Stimulated activated CD8-positive, alpha-beta memory T cell treated with anti-CD3 and anti-CD28 coated beads, Interleukin-2, amount 100 ng/mL, for 1 hour (primary cell): Measurements from ENCODE around the gene SLC24A3.

Experiments used
- DNase-seq, 2 donors: peaks; one replicate each; pipeline ENCODE4 v3.0.0-alpha.2; 2020; ENCODE audit warnings: low read depth in 2 of 2

The SLC24A3 gene

DNA sequence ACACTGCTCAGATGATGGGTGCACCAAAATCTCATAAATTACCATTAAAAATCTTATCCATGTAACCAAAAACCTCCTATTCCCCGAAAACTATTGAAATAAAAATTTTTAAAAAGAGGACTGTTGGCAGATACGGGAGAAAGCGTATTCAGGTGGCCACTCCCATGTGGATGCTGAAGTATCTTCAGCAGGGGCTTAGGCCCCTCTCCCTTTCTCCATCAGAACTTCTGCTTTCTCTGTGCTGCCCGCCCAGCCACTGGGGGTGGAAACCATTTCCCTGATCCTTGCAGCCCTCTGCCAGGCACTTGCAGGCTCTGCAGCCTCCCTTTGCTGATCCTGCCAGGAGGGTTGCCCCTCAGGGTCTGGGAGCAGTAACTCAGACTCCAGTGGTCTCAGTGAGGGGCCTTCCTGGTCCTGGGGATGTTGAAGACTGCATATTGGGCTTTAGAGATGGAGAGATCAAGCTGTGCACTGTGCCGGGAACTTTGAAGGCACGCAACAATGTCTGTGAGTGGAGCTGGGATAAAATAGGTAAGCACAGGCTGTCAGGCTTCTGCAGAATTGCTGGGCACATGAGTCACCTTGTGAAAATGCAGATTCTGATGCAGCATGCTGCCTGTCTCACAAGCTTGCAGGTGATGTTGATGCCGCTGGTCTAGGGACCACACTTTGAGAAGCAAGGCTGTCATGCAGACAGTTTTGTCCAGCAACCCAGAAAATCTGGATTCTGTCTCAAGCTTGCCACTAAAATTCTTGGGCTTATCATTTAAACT lies 59.6 kb downstream of the SLC24A3 start:
- DNase-seq = no peak

DNA sequence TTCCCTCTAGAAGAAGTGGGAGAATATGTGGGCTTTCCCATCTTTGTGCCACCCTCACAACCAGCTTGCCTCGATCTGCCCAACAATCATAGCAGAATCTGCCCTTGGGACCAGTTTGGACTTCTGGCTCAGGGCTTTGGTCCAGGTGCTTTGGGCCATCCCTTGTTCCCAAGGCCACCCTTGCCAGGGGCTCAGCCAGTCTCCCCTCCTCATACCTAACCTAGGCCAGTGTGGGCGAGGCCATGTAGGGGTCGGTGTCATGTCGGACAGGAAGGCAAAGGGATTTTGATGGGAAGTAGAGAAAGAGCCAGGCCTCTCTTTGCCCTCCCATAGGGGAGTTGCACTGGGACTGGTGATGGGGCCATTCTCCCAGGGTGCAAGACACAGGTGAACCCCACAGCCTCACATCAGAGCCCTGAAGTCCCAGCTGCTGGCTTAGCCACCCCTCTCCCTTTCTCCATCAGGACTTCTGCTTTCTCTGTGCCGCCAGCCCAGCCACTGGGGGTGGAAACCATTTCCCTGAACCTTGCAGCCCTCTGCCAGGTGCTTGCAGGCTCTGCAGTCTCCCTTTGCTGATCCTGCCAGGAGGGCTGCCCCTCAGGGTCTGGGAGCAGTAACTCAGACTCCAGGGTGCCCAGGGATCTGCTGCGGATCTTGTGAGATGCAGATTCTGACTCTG lies 60.7 kb downstream of the SLC24A3 start:
- DNase-seq = no peak

DNA sequence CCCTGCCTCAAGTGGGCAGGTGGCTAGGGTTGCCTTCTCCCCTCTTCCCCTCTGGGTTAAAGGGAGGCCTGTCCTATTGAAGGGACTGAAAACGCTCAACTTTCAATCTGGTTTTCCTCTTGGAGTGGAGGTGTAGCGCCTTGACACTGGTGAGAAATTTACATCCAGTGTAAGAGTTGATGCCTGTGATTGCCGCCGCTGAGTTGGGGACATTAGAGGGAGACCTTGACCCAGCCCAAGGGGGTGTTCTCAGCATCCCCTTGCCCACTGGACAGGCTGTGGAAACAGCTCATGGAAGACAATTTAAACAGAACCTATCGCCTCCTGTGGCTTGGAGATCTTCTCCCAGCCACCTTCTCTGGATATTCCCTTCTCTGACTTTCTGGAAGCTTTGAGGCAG lies 61.6 kb downstream of the SLC24A3 start:
- DNase-seq = no peak

DNA sequence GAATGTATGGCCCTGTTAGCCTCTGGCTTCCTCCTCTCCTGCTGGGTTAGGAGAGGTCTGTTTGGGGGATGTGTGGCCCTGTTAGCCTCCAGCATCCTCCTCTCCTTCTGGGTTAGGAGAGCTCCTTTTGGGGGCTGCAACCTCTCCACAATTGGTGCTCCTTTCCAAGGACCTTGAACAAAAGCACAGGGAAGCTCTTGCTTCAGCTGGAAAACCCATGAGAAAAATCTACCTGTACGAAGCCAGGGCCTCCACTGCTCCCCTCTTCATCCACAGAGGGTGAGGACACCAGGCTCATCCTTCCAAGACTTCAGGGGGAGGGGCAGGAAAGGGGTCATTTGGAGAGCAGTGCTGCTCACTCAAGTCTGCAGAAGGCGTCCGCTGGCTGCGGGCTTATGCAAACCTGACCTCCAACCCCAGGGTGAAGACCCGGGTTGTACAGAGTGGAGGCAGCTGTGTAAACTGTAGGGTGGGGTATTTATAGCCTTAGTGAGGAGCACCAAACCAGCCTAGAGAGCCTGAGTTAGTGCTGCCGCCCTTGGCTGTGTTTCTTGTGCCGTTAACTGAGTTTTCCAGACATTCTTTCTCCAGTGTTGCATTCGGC lies 62.1 kb downstream of the SLC24A3 start:
- DNase-seq = no peak

DNA sequence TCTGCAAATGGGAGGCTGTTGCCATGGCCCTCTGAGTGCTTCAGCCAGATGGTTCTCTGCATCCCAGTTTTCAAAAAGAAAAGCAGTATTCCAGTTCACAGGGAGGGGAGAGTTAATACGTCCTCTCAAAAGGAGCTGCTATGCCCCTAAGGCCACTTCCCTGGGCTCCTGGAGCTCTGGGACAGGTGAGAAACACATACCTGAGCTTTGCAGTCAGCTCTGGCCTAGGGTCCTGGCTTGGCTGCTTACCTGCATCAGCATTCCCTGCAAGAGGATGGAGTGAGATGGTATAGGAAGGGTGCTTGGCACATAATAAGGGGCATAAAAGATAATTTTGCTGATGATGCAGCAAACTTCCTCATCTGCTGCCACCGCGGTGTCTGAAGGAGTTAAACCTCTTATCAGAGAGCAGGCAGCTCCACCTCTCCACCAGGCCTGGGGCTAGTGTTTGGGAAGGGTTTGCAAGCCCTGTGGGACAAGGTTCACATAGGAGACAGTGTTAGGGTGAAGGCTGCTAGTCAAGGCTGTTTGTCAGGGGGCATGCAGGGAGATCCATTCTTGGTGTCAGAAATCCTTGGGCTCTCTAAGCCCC lies 62.7 kb downstream of the SLC24A3 start:
- DNase-seq = no peak

DNA sequence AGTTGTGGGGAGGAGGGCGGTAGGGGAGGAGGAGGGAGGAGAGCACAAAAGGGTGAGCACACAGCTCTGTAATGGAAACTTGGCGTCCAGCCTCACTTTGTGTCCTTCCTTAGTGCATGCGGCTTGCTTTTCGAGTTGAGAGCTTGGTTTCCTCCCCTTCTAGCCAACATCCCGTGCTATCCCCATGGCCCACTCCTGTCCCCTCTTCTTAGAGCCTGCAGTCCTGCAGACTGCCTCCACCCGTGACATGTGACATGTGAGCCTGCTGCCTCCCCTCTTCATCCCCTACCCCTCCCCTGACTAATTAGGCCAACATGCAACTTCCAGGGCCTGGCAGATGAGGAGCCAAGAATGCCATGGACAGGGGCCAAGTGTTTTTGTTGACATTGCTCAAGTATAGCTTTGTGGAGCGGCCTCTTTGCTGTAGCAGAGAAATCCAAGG lies 63.2 kb downstream of the SLC24A3 start:
- no peak for DNase-seq

DNA sequence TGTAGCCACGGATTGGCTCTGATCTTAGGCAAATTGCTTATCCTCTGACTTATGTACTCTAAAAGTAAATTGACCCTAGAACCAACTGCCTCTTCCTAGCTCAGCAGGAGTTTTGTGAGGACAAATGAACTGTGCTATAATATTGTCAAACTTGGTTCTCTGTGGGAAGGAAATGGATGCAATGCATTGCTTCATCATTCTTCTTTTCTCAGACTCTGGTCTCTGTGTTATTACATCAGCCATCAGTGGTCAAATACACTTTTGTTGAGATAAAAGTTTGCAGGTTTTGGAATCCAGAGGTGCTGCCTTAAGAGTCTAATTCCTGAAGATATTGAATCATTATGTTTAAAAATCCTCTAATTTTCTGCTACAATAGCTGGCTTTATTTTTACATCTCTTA lies 64.9 kb downstream of the SLC24A3 start:
- DNase-seq = no peak

DNA sequence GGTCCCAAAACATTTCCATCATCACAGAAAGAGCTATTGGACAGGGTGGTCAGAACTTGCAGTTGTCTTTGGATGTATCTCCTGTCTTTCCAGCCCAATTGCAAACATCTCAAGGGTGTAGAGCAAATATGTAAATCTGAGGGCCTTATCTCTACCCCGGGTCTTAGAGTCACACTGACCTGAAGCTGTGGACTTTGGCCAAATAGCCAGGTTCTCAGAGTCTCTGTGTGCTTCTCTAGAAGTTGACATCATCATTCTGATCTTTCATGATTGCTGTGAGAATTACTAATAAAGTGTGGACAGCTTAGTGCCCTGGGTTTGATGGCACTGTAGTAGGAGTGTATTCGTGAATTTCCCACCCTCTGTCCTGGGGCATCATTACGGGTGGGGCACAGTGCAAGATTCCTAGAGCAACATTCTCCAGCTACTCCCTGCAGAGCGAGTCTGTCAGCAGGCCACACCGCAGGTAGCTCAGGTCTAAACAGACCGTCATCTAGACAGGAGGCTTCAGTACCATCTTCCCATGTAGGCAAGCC lies 71.1 kb downstream of the SLC24A3 start:
- DNase-seq = no peak

DNA sequence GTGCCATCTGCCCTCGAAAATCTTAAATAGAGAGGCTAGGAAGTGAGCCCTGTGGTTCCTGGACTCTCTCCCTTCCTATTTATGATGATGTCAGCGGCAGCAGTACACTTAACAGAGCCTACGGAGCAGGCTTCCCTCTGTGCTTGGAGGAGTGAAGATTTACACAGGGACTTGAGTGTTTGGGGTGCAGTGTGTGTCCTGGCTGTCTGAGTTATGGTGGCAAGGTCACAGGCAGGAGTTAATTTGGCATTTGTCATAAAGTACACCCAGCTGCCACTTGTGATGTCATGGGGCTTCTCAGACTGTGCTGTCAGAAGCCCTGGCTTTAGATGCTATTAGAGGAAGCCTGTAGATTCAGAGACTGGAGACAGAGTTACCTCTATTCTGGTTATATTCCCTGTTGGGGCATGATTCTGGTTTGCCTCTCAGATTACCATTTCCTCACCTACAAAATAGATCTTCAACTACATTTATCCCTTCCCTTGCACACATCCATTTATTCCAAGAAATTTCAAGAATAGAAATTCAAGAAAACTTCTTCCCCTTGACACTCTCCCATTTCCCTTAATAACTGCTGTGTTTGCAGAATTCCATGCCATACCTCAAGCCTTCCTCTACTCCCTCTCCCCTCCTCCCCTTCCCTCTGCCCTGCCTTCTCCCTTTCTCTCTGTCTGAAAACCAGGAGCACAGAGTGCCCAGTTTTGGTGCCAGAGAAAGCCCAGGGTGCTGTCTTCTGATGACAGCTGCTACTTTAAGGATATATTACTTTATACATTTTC lies 72.1 kb downstream of the SLC24A3 start:
- DNase-seq = no peak

DNA sequence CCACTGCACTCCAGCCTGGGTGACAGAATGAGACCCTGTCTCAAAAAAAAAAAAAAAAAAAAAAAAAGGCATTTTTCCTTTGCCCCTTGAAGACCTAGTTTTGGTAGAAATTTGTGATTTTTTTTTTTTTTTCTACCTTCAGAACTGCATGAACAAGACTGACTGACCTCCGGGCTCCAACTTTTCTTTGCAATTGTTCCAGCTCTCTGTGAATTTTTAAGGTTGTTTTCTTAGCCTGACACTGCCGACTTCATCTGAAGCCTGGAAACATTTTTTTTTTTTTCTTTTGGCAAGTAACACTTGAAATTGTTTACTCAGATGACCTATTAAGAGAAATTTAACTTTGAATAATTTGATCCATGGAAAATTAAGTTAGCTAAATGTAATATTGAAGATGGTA lies 73.0 kb downstream of the SLC24A3 start:
- no peak for DNase-seq

DNA sequence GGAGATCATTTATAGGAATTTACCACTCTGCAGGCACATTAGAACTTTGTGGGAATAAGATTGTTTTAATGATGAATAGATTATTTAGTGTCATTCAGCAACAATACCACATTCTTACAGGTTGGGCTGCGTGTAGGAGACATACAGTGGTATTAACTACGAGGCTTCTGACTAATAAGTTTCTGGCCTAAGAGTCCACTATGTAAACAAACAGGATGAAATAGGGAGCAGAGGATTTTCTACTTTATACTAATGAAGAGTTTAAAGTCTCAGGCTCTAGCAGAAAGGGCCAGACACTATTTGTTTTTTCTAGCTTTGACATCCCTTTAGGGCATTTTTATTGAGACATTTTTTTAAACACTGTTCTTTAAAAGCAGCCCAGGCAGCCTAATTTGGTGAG lies 75.6 kb downstream of the SLC24A3 start:
- DNase-seq = no peak

DNA sequence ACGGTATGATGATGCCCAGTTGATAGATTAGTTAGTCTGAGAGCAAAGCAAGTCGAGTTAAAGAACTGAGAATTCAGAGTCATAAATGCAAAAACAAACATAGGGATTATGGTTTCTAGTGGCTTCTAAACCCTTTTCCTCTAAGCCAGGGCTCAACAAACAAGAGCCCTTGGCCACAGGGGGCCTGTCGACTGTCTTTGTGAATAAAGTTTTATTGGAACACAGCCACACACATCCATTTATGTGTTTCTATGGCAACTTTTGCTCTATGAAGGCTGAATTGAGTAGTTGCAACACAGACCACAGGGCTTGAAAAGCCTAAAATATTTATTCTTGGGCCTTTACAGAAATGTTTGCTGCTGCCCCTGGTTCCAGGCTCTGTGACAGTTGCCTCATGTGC lies 76.2 kb downstream of the SLC24A3 start:
- no peak for DNase-seq

DNA sequence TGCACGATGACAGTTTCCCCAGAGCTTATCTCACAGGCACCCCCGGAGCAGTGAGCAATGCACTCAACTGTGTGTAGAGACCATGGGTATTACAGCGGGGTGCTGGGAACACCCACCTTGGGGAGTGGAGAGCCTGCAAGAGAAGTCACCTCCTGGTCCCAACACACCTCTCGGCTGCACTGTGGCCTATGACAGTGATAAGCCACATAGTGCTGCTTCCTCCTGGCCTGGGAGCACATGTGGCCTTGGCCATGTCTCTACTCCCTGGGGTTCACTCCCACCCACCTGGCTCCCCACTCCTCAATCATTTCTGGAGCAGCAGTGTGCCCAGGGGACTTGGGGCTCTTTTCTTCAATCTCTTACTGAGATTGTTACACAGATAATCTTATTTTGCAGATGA lies 77.0 kb downstream of the SLC24A3 start:
- no peak for DNase-seq

DNA sequence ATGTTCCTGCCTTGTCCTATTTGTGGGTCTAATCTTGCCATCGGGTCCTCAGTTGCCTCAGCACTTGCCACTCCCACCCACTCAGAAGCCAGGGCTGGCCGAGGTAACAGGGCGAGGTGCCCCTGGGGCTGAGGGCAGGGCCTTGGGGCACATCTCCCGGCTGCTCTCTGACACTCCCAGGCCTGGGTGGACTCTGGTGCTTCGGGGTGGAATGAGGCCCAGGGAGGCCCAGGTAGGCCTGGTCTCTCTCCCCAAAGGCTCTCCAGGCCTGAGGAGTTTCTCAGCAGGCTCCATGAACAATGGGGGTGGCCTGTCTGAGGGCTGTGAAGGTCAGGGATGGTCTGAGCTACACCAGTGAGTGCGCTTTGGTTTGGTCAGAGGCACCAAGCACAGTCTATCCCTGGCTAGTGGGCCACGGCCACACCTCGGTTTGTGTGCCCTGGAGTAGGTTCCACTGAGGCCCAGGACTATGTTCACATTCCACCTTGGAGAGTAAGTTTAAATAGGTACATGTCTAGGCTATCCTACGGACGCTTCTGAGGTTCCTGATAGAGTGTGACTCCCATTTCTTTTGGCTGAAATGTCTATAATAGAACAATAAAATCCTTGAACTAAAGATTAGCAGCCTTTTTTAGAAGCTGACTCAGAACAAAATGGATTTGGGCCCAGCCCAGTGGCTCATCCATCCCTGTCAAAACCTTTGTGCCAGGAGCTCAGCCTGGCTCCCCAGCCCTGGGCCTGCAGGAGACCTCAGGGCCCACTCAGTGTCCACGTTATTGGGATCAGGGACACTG lies 78.8 kb downstream of the SLC24A3 start:
- no peak for DNase-seq

DNA sequence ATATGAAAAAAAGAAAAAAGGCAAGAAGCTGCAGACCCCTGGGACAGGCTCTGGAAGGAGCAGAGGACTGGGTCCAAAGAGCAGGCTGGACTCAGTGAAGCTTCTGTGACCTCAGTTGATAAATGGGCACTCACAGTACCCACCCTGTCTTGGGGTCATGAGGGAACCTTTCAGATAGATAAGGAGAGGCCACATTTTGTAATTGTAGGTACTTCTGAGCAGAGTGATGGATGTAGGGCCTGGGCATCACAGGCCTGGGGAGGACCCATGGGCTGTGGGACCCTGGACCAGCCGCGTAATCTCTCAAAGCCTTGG lies 79.3 kb downstream of the SLC24A3 start:
- no peak for DNase-seq

DNA sequence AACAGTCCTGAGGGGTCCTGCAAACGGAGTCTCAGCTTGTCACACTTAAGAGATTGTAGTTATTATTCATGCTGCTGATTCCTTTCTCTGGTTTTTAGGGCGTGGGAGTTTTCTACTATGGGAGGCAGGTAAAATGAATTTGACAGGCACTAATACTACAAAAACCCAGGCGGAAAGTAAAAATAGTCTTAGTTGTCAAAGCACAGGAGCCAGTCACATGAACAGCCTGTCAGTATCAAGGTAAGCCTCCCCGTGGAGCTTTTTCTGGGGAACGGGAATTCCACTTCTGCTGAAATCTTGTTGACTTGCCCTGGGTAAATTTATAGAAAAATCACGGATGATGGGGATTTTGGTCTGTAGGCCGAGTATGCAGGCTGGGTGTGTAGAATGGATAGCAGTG lies 79.8 kb downstream of the SLC24A3 start:
- no peak for DNase-seq

DNA sequence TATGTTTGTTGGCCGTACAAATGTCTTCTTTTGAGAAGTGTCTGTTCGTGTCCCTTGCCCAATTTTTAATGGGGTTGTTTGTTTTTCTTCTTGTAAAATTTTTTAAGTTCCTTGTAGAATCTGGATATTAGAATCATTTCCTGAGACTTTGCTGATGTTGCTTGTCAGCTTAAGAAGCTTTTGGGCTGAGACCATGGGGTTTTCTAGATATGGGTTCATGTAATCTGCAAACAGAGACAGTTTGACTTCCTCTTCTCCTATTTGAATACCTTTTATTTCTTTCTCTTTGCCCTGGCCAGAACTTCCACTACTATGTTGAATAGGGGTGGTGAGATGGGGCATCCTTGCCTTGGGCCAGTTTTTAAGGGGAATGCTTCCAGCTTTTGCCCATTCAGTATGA lies 82.6 kb downstream of the SLC24A3 start:
- no peak for DNase-seq

DNA sequence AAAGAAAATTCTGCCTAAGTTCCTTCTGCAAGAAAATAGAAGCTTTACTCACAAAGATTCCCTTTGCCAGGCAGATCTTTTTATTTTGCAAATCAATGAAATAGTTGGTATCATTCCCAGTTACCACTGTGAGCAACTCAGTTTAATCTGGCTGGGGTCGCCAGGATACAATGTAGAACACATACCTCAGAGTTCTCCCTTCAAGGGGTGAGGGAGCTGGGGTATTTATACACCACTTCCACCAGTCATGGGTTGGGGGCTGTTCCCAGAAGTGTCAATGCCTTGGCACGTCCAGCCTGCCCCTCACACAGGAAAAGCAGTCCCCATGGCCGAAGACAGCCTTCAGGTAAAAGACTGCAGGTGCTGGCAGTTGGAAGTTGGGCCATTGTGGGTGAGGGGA lies 86.2 kb downstream of the SLC24A3 start:
- DNase-seq = no peak

DNA sequence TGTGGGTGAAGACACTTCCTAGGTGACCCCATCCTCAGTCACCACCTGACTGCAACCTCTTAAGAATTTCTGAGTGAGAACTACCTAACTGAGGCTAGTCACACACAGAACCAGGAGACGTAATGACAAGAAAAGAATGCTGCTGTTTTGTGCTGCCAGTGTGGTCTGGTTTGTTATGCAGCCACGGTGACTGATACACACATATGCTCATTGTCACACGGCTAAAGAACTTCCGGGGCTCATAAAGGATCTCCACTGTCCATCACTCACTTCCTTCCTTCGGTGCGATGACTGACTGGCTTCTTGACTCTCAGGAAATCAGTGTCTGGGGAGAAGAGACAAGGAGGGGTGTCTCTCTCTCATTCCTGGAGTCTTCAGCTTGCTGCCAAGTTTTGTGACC lies 88.0 kb downstream of the SLC24A3 start:
- DNase-seq = no peak

DNA sequence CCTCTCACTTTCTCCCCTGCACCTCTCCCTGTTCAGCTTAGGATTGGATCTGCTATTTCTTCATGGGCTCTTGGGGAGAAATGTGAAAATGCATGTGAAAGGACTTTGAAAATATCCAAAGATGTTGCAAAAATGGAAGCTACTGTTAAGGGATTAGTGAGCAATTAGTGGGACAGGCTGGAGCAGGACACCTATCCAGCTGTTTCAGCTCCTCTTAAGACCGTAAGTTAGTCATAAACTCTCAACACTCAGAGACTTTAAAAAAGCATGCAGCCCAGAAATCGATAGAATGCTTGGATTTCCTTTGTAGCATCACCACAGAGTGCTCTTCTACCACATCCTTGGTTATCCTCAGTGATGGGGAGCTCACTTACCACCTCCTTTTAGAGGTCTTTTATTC lies 88.7 kb downstream of the SLC24A3 start:
- no peak for DNase-seq

DNA sequence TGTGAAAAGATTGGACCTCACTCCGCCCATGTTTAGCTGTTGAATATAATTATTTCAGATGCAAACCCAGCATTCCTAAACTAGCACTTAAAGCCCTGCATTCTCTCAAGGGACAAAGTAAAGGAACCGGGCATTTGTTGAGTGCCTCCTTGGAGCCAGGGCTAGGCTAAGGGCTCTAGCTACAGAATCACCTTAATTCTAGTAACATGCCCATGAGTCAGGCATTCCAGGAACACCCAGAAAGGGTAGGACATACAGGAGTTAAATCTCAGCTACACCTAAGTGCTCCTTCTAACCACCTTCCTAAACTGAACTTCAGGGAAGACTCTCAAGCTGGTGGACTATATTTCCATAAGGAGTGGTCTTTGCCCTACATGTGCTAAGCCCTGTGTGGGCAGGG lies 89.4 kb downstream of the SLC24A3 start:
- no peak for DNase-seq
